ENCODE results near the gene SLC43A3. TPM values are rescaled to one million over a fixed set of nuclear protein-coding genes. Genes with fewer than 3 reads are reported as not detected.

Gene SLC43A3
- total RNA-seq, 1 experiment from 2014 or later, result 127 TPM

GRCh38 chr11:57471496-57471895 lies 44.6 kb upstream of the SLC43A3 start:
- TF ChIP-seq CTCF (IDR thresholded peaks at IDR 0.05; ENCODE audit: unreplicated experiment), result no peak
- H3K9me3 Mint-ChIP-seq (ENCODE audit: low read depth, unreplicated experiment), result no peaks in the 10 kb centered on the region
- H3K27me3 Mint-ChIP-seq (ENCODE audit: unreplicated experiment), result peaks cover 42% of the 10 kb centered on the region
- no peak for DNase-seq
- BruUV-seq (replicated peaks), result no TSS peak
- no peak overlapping the region for H3K27ac Mint-ChIP-seq (ENCODE audit: unreplicated experiment)
- intact Hi-C loops (cut with micrococcal nuclease; ENCODE audit: unreplicated experiment), result no loop called here
- CTCF ChIA-PET, result interaction anchor here (0.6 kb wide), 1 partner anchor 14 kb away, joined by 3 read pairs; no protein-coding TSS in a partner anchor
- H3K4me3 Mint-ChIP-seq (ENCODE audit: low read depth, unreplicated experiment), result no peak overlapping the region
- peaks cover 11% of the 10 kb centered on the region for H3K36me3 Mint-ChIP-seq (ENCODE audit: insufficient read depth, unreplicated experiment)
- peaks cover 10% of the 10 kb centered on the region for H3K4me1 Mint-ChIP-seq (ENCODE audit: low read depth, unreplicated experiment)

- Mint-ChIP-seq H3K36me3 (ENCODE audit: insufficient read depth, unreplicated experiment) (no peaks in the 10 kb centered on the region), H3K27ac (ENCODE audit: unreplicated experiment) (no peak overlapping the region), H3K27me3 (ENCODE audit: unreplicated experiment) (peaks cover 32% of the 10 kb centered on the region), H3K4me3 (ENCODE audit: low read depth, unreplicated experiment) (no peak overlapping the region), H3K9me3 (ENCODE audit: low read depth, unreplicated experiment) (no peaks in the 10 kb centered on the region), H3K4me1 (ENCODE audit: low read depth, unreplicated experiment) (no peaks in the 10 kb centered on the region)
- no TSS peak for BruUV-seq (replicated peaks)
- intact Hi-C loops (cut with micrococcal nuclease; ENCODE audit: unreplicated experiment), result no loop called here
- TF ChIP-seq CTCF (IDR thresholded peaks at IDR 0.05; ENCODE audit: unreplicated experiment), result no peak
- CTCF ChIA-PET, result no interaction called here
- DNase-seq, result no peak
Measured at GRCh38 chr11:57469268-57469667, 42.3 kb upstream of the SLC43A3 start.

DNA sequence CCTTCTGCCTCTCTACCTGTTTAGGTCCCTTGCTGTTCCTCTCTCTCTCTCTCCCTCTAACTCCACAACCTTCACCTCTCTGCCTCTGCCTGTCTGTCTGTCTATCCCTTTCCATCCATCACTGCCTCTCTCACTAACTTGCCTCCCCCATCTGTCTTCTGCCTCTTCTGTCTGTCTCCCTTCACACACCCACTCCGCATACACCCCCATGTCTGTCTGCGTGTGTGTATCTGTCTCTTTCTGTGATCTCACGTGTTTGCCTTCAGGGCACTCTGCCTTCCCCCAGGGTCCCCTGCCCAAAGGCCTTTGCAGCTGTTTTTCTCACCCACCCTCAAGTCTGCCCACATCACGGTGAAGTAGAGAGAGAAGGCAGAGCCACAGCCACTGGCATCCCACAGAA lies 41.4 kb upstream of the SLC43A3 start:
- no peak for DNase-seq
- Mint-ChIP-seq H3K27ac (ENCODE audit: unreplicated experiment) (no peak overlapping the region), H3K4me3 (ENCODE audit: low read depth, unreplicated experiment) (no peak overlapping the region), H3K36me3 (ENCODE audit: insufficient read depth, unreplicated experiment) (no peaks in the 10 kb centered on the region), H3K27me3 (ENCODE audit: unreplicated experiment) (peaks cover 32% of the 10 kb centered on the region), H3K4me1 (ENCODE audit: low read depth, unreplicated experiment) (no peaks in the 10 kb centered on the region), H3K9me3 (ENCODE audit: low read depth, unreplicated experiment) (no peaks in the 10 kb centered on the region)
- no peak for TF ChIP-seq CTCF (IDR thresholded peaks at IDR 0.05; ENCODE audit: unreplicated experiment)
- intact Hi-C loops (cut with micrococcal nuclease; ENCODE audit: unreplicated experiment), result no loop called here
- CTCF ChIA-PET, result no interaction called here
- no TSS peak for BruUV-seq (replicated peaks)

DNA sequence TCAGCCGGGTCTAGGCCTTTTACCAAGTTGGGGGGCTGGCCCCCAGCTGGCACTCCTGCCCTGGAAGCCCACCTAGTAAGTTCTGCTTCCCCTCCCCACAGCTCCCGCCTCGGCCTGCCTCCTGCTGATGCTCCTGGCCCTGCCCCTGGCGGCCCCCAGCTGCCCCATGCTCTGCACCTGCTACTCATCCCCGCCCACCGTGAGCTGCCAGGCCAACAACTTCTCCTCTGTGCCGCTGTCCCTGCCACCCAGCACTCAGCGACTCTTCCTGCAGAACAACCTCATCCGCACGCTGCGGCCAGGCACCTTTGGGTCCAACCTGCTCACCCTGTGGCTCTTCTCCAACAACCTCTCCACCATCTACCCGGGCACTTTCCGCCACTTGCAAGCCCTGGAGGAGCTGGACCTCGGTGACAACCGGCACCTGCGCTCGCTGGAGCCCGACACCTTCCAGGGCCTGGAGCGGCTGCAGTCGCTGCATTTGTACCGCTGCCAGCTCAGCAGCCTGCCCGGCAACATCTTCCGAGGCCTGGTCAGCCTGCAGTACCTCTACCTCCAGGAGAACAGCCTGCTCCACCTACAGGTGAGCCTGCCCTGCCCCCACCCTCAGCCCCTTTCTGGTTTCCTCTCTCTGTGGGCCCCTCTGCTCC lies 40.7 kb upstream of the SLC43A3 start:
- intact Hi-C loops (cut with micrococcal nuclease; ENCODE audit: unreplicated experiment), result no loop called here
- TF ChIP-seq CTCF (IDR thresholded peaks at IDR 0.05; ENCODE audit: unreplicated experiment), result no peak
- Mint-ChIP-seq H3K27me3 (ENCODE audit: unreplicated experiment) (peaks cover 35% of the 10 kb centered on the region), H3K4me3 (ENCODE audit: low read depth, unreplicated experiment) (no peak overlapping the region), H3K36me3 (ENCODE audit: insufficient read depth, unreplicated experiment) (no peaks in the 10 kb centered on the region), H3K4me1 (ENCODE audit: low read depth, unreplicated experiment) (no peaks in the 10 kb centered on the region), H3K9me3 (ENCODE audit: low read depth, unreplicated experiment) (no peaks in the 10 kb centered on the region), H3K27ac (ENCODE audit: unreplicated experiment) (no peak overlapping the region)
- no peak for DNase-seq
- CTCF ChIA-PET, result no interaction called here
- BruUV-seq (replicated peaks), result no TSS peak

Measured in Calu3 (cell line).